ENCODE measurements around the gene SH3BP1.

Gene SH3BP1

GRCh38 chr22:37659066-37659896 lies 19.8 kb downstream of the SH3BP1 start:
- DNase-seq, result no peak

GRCh38 chr22:37659897-37660708 lies 20.6 kb downstream of the SH3BP1 start:
- DNase-seq, result no peak

GRCh38 chr22:37660709-37661045 lies 21.2 kb downstream of the SH3BP1 start:
- DNase-seq, result no peak

GRCh38 chr22:37661160-37661924 lies 21.9 kb downstream of the SH3BP1 start:
- DNase-seq, result peak; percentile 42

- DNase-seq, result no peak
Measured at GRCh38 chr22:37662039-37662438, 22.6 kb downstream of the SH3BP1 start.

GRCh38 chr22:37663521-37664140 lies 24.2 kb downstream of the SH3BP1 start:
- no peak for DNase-seq

- no peak for DNase-seq
Measured at GRCh38 chr22:37664249-37665101, 25.0 kb downstream of the SH3BP1 start.

GRCh38 chr22:37665487-37665886 lies 26.0 kb downstream of the SH3BP1 start:
- DNase-seq, result no peak

GRCh38 chr22:37669586-37669985 lies 30.1 kb downstream of the SH3BP1 start:
- DNase-seq, result no peak

GRCh38 chr22:37672206-37672919 lies 32.9 kb downstream of the SH3BP1 start:
- DNase-seq, result no peak

GRCh38 chr22:37672920-37673455 lies 33.5 kb downstream of the SH3BP1 start:
- no peak for DNase-seq

- DNase-seq, result no peak
Measured at GRCh38 chr22:37674248-37674647, 34.8 kb downstream of the SH3BP1 start.

- DNase-seq, result peak; percentile 80
Measured at GRCh38 chr22:37674951-37675929, 35.8 kb downstream of the SH3BP1 start, which contains the start of gene LGALS1. LGALS1 (plus strand) TSS chr22:37675636; CDS start chr22:37675703, 67 bp downstream.

GRCh38 chr22:37675930-37676735 lies 36.7 kb downstream of the SH3BP1 start:
- no peak for DNase-seq

- DNase-seq, result peak; percentile 82
Measured at GRCh38 chr22:37676736-37677492, 37.4 kb downstream of the SH3BP1 start.

GRCh38 chr22:37677493-37677974 lies 38.1 kb downstream of the SH3BP1 start:
- no peak for DNase-seq

- no peak for DNase-seq
Measured at GRCh38 chr22:37678372-37678771, 38.9 kb downstream of the SH3BP1 start.

- DNase-seq, result no peak
Measured at GRCh38 chr22:37679670-37680069, 40.2 kb downstream of the SH3BP1 start.

All from NCI-H2029 (cell line).